Mesothelial cell of epicardium (in vitro differentiated cells): ENCODE measurements around the gene SCGB1D4. TPM values are rescaled to one million over a fixed set of nuclear protein-coding genes. Genes with fewer than 3 reads are reported as not detected.

ENCODE experiments used
- DNase-seq, 2 experiments: peaks; one replicate each; pipeline ENCODE4 v3.0.0; 2021; ENCODE audit warnings: low spot score in 2 of 2; ENCODE audit not compliant: unreplicated experiment in 2 of 2
- H3K27ac Mint-ChIP-seq: 2 replicates; pipeline ENCODE4 v1.8.0; 2021; ENCODE audit warnings: mixed read lengths
- H3K27me3 Mint-ChIP-seq: 2 replicates; pipeline ENCODE4 v1.8.0; 2021; ENCODE audit warnings: low read depth, mixed read lengths
- H3K36me3 Mint-ChIP-seq: 2 replicates; pipeline ENCODE4 v1.8.0; 2021; ENCODE audit warnings: mixed read lengths
- H3K4me1 Mint-ChIP-seq: 2 replicates; pipeline ENCODE4 v1.8.0; 2021; ENCODE audit warnings: mixed read lengths
- H3K4me3 Mint-ChIP-seq: 2 replicates; pipeline ENCODE4 v1.8.0; 2021; ENCODE audit warnings: mild to moderate bottlenecking, moderate library complexity, mixed read lengths
- H3K9me3 Mint-ChIP-seq: 2 replicates; pipeline ENCODE4 v1.8.0; 2021; ENCODE audit warnings: mixed read lengths
- CTCF ChIP-seq: fragments of 200-600 bp; sonication (generic); IDR thresholded peaks from one replicate; pipeline ENCODE4 v1.5.0; 2021; ENCODE audit warnings: antibody characterized with exemption; ENCODE audit not compliant: unreplicated experiment
- total RNA-seq: library from RNA; stranded (reverse); gene quantifications from 3 replicates; pipeline ENCODE4 v1.2.1, GENCODE V29; 2021

The SCGB1D4 gene
- total RNA-seq, 1 donor from 2014 or later, result not detected

GRCh38 chr11:62269654-62270278 is 29.1 kb downstream of the SCGB1D4 start, which contains the start of gene SCGB2A2:
Gene SCGB2A2, plus strand, starts transcription at chr11:62270158. Its CDS starts 59 bp downstream, at chr11:62270217.
- Mint-ChIP-seq H3K27ac (no peak within 1 kb of the TSS), H3K4me1 (no peaks in the 10 kb centered on the region), H3K4me3 (no peak within 1 kb of the TSS), H3K9me3 (no peaks in the 10 kb centered on the region), H3K36me3 (no peaks in the 10 kb centered on the region), H3K27me3 (peaks cover 43% of the 10 kb centered on the region)
- no peak for DNase-seq
- no peak for TF ChIP-seq CTCF

- no peaks in the 10 kb centered on the region for H3K36me3 Mint-ChIP-seq
- H3K27me3 Mint-ChIP-seq, result peaks cover 56% of the 10 kb centered on the region
- no peak overlapping the region for H3K4me3 Mint-ChIP-seq
- no peaks in the 10 kb centered on the region for H3K9me3 Mint-ChIP-seq
- H3K27ac Mint-ChIP-seq, result no peak overlapping the region
- no peak for TF ChIP-seq CTCF
- no peak for DNase-seq
- H3K4me1 Mint-ChIP-seq, result no peaks in the 10 kb centered on the region
These were observed 31.3 kb downstream of the SCGB1D4 start for GRCh38 chr11:62267576-62267975.

GRCh38 chr11:62267050-62267449 is 31.8 kb downstream of the SCGB1D4 start:
- Mint-ChIP-seq H3K36me3 (no peaks in the 10 kb centered on the region), H3K27me3 (peaks cover 55% of the 10 kb centered on the region), H3K27ac (no peak overlapping the region), H3K4me3 (no peak overlapping the region), H3K9me3 (no peaks in the 10 kb centered on the region), H3K4me1 (no peaks in the 10 kb centered on the region)
- TF ChIP-seq CTCF, result no peak
- DNase-seq, result no peak

GRCh38 chr11:62266558-62266957 is 32.3 kb downstream of the SCGB1D4 start:
- no peak overlapping the region for H3K4me3 Mint-ChIP-seq
- H3K27ac Mint-ChIP-seq, result no peak overlapping the region
- TF ChIP-seq CTCF, result no peak
- H3K4me1 Mint-ChIP-seq, result no peaks in the 10 kb centered on the region
- no peak for DNase-seq
- peaks cover 57% of the 10 kb centered on the region for H3K27me3 Mint-ChIP-seq
- no peaks in the 10 kb centered on the region for H3K9me3 Mint-ChIP-seq
- H3K36me3 Mint-ChIP-seq, result no peaks in the 10 kb centered on the region

- no peaks in the 10 kb centered on the region for H3K36me3 Mint-ChIP-seq
- no peak overlapping the region for H3K4me3 Mint-ChIP-seq
- TF ChIP-seq CTCF, result no peak
- no peaks in the 10 kb centered on the region for H3K9me3 Mint-ChIP-seq
- H3K27ac Mint-ChIP-seq, result no peak overlapping the region
- peaks cover 58% of the 10 kb centered on the region for H3K27me3 Mint-ChIP-seq
- DNase-seq, result no peak
- no peaks in the 10 kb centered on the region for H3K4me1 Mint-ChIP-seq
These were observed 34.9 kb downstream of the SCGB1D4 start for GRCh38 chr11:62264004-62264403.
